ENCODE data around the gene ROBO1.
"Not testable (repeated sequence)": the region's sequence is repeated elsewhere in the genome, so short reads cannot be mapped to it uniquely, and the experiment has no call there.

The ROBO1 gene

GRCh38 chr3:78792733-78793132 lies 975.1 kb downstream of the ROBO1 start:
- no peak for DNase-seq (ENCODE audit: low spot score)

GRCh38 chr3:78792212-78792611 lies 975.6 kb downstream of the ROBO1 start:
- no peak for DNase-seq (ENCODE audit: low spot score)

GRCh38 chr3:78791753-78792152 lies 976.0 kb downstream of the ROBO1 start:
- DNase-seq (ENCODE audit: low spot score): no peak

- DNase-seq (ENCODE audit: low spot score): no peak
Measured at GRCh38 chr3:78788839-78789238, 979.0 kb downstream of the ROBO1 start.

- DNase-seq (ENCODE audit: low spot score): no peak
Measured at GRCh38 chr3:78785004-78785403, 982.8 kb downstream of the ROBO1 start.

- DNase-seq (ENCODE audit: low spot score): no peak
Measured at GRCh38 chr3:78781351-78781750, 986.4 kb downstream of the ROBO1 start.

- no peak for DNase-seq (ENCODE audit: low spot score)
Measured at GRCh38 chr3:78765671-78766485, 1001.9 kb downstream of the ROBO1 start.

- no peak for DNase-seq (ENCODE audit: low spot score)
Measured at GRCh38 chr3:78764634-78765033, 1003.2 kb downstream of the ROBO1 start.

- no peak for DNase-seq (ENCODE audit: low spot score)
Measured at GRCh38 chr3:78762121-78762520, 1005.7 kb downstream of the ROBO1 start.

GRCh38 chr3:78761126-78761525 lies 1006.7 kb downstream of the ROBO1 start:
- no peak for DNase-seq (ENCODE audit: low spot score)

GRCh38 chr3:78757731-78758130 lies 1010.1 kb downstream of the ROBO1 start:
- no peak for DNase-seq (ENCODE audit: low spot score)

GRCh38 chr3:78754066-78754743 lies 1013.6 kb downstream of the ROBO1 start:
- DNase-seq (ENCODE audit: low spot score): no peak

- DNase-seq (ENCODE audit: low spot score): no peak
Measured at GRCh38 chr3:78751266-78751665, 1016.5 kb downstream of the ROBO1 start.

- DNase-seq (ENCODE audit: low spot score): not testable (repeated sequence)
Measured at GRCh38 chr3:78750291-78750690, 1017.5 kb downstream of the ROBO1 start.

- DNase-seq (ENCODE audit: low spot score): no peak
Measured at GRCh38 chr3:78749056-78749455, 1018.7 kb downstream of the ROBO1 start.

GRCh38 chr3:78745847-78746246 lies 1022.0 kb downstream of the ROBO1 start:
- DNase-seq (ENCODE audit: low spot score): no peak

- no peak for DNase-seq (ENCODE audit: low spot score)
Measured at GRCh38 chr3:78742491-78742890, 1025.3 kb downstream of the ROBO1 start.

- DNase-seq (ENCODE audit: low spot score): no peak
Measured at GRCh38 chr3:78742041-78742440, 1025.8 kb downstream of the ROBO1 start.

GRCh38 chr3:78741066-78741645 lies 1026.6 kb downstream of the ROBO1 start:
- no peak for DNase-seq (ENCODE audit: low spot score)

GRCh38 chr3:78738833-78739232 lies 1029.0 kb downstream of the ROBO1 start:
- no peak for DNase-seq (ENCODE audit: low spot score)

- DNase-seq (ENCODE audit: low spot score): no peak
Measured at GRCh38 chr3:78737988-78738387, 1029.8 kb downstream of the ROBO1 start.

- DNase-seq (ENCODE audit: low spot score): no peak
Measured at GRCh38 chr3:78736863-78737262, 1030.9 kb downstream of the ROBO1 start.

- DNase-seq (ENCODE audit: low spot score): no peak
Measured at GRCh38 chr3:78734048-78734637, 1033.7 kb downstream of the ROBO1 start.
